Measurements from ENCODE around the gene BLOC1S5.
A peak's percentile ranks its signal among the peaks of the same experiment; 100 is the strongest.

BLOC1S5 gene

DNA sequence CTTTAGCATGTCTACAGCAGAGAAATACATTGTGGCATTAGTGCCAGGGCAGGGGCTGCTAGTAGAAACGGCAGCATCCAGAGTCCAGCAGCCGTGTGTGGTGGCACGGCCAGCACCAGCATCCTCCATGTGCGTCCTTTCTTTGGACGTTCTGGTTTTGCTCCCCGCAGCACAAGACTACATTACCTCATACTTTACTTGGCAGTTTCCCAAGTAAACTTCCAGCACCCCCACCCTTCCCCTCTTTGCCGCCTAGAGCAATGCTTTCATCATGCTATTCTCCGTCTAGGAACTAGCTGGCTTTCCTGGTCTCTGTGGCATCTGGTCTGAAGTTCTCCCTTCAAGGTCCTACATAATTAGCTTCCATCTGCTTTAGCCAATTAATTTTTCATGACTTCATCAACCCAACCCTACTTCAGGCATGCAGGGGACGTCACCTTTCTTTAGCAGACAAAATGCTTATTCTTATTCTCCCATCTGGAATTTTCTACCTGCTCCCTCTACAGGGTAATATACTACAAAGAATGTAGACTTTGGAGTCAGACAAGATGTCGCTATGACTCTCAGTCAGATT is 67.6 kb downstream of the BLOC1S5 start:
- no peaks in the 10 kb centered on the region for H3K36me3 ChIP-seq (replicated peaks; ENCODE audit: low read depth, low read length)
- H3K79me2 ChIP-seq (ENCODE audit: low read length) = no peaks in the 10 kb centered on the region
- no peak overlapping the region for H3K4me2 ChIP-seq (ENCODE audit: low read length)

GRCh38 chr6:7993952-7994351 is 70.2 kb downstream of the BLOC1S5 start:
- Histone ChIP-seq H3K27me3 (ENCODE audit: low read depth, low read length) (no peaks in the 10 kb centered on the region; the same call in 1 of the 2 replicates), H3K4me1 (ENCODE audit: low read length) (peaks cover 14% of the 10 kb centered on the region), H3K9me3 (ENCODE audit: insufficient read depth, low read length) (no peaks in the 10 kb centered on the region), H3K9ac (ENCODE audit: low read length) (no peak overlapping the region), H4K20me1 (ENCODE audit: insufficient read depth, low read length) (no peaks in the 10 kb centered on the region), H3K4me3 (ENCODE audit: low read length) (no peak overlapping the region), H2AFZ (ENCODE audit: low read depth, low read length) (no peak overlapping the region), H3K36me3 (replicated peaks; ENCODE audit: low read depth, low read length) (no peaks in the 10 kb centered on the region), H3K27ac (ENCODE audit: low read length) (no peak overlapping the region), H3K4me2 (ENCODE audit: low read length) (no peak overlapping the region), H3K79me2 (ENCODE audit: low read length) (no peaks in the 10 kb centered on the region)
- TF ChIP-seq, protein P1, sequence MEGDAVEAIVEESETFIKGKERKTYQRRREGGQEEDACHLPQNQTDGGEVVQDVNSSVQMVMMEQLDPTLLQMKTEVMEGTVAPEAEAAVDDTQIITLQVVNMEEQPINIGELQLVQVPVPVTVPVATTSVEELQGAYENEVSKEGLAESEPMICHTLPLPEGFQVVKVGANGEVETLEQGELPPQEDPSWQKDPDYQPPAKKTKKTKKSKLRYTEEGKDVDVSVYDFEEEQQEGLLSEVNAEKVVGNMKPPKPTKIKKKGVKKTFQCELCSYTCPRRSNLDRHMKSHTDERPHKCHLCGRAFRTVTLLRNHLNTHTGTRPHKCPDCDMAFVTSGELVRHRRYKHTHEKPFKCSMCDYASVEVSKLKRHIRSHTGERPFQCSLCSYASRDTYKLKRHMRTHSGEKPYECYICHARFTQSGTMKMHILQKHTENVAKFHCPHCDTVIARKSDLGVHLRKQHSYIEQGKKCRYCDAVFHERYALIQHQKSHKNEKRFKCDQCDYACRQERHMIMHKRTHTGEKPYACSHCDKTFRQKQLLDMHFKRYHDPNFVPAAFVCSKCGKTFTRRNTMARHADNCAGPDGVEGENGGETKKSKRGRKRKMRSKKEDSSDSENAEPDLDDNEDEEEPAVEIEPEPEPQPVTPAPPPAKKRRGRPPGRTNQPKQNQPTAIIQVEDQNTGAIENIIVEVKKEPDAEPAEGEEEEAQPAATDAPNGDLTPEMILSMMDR (IDR thresholded peaks at IDR 0.05; ENCODE audit: low read depth, low read length) = peak; percentile 47
- no peak for TF ChIP-seq EZH2phosphoT487 (IDR thresholded peaks at IDR 0.05; ENCODE audit: low read depth)

More for the DNA sequence above, 67.6 kb downstream of the BLOC1S5 start:
- peaks cover 13% of the 10 kb centered on the region for H3K4me1 ChIP-seq (ENCODE audit: low read length)
- H2AFZ ChIP-seq (ENCODE audit: low read depth, low read length) = no peak overlapping the region
- no peak for TF ChIP-seq EZH2phosphoT487 (IDR thresholded peaks at IDR 0.05; ENCODE audit: low read depth)
- TF ChIP-seq, protein P1 (IDR thresholded peaks at IDR 0.05; ENCODE audit: low read depth, low read length) = no peak
- H3K9ac ChIP-seq (ENCODE audit: low read length) = no peak overlapping the region
- no peaks in the 10 kb centered on the region; the same call in 1 of the 2 replicates for H3K27me3 ChIP-seq (ENCODE audit: low read depth, low read length)
- no peaks in the 10 kb centered on the region for H4K20me1 ChIP-seq (ENCODE audit: insufficient read depth, low read length)
- no peak overlapping the region for H3K4me3 ChIP-seq (ENCODE audit: low read length)
- no peaks in the 10 kb centered on the region for H3K9me3 ChIP-seq (ENCODE audit: insufficient read depth, low read length)
- H3K27ac ChIP-seq (ENCODE audit: low read length) = no peak overlapping the region

DNA sequence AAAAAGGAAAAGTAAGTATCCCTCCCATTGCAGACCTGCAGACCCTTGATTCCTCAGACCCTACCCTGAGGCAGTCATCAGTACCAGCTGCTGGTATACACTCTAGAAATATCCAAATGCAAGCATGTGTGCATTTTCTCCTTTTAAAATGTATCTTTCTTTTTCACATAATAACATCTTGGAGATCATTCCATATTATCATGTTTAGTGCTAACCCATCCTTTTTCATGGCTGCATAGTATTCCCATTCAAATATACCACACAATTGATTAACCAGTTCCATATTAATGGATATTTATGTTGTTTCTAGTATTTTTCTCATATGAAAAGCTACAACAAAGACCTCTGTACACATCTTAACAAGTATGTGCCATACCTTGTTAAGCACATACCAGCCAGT is 70.8 kb downstream of the BLOC1S5 start:
- Histone ChIP-seq H2AFZ (ENCODE audit: low read depth, low read length) (no peak overlapping the region), H3K79me2 (ENCODE audit: low read length) (no peaks in the 10 kb centered on the region), H3K4me2 (ENCODE audit: low read length) (no peak overlapping the region), H3K9me3 (ENCODE audit: insufficient read depth, low read length) (no peaks in the 10 kb centered on the region), H3K27me3 (ENCODE audit: low read depth, low read length) (no peaks in the 10 kb centered on the region; the same call in 1 of the 2 replicates), H3K27ac (ENCODE audit: low read length) (no peak overlapping the region), H4K20me1 (ENCODE audit: insufficient read depth, low read length) (no peaks in the 10 kb centered on the region), H3K9ac (ENCODE audit: low read length) (no peak overlapping the region), H3K36me3 (replicated peaks; ENCODE audit: low read depth, low read length) (no peaks in the 10 kb centered on the region), H3K4me3 (ENCODE audit: low read length) (no peak overlapping the region), H3K4me1 (ENCODE audit: low read length) (peaks cover 11% of the 10 kb centered on the region)
- TF ChIP-seq, protein P1 (IDR thresholded peaks at IDR 0.05; ENCODE audit: low read depth, low read length) = no peak
- no peak for TF ChIP-seq EZH2phosphoT487 (IDR thresholded peaks at IDR 0.05; ENCODE audit: low read depth)

DNA sequence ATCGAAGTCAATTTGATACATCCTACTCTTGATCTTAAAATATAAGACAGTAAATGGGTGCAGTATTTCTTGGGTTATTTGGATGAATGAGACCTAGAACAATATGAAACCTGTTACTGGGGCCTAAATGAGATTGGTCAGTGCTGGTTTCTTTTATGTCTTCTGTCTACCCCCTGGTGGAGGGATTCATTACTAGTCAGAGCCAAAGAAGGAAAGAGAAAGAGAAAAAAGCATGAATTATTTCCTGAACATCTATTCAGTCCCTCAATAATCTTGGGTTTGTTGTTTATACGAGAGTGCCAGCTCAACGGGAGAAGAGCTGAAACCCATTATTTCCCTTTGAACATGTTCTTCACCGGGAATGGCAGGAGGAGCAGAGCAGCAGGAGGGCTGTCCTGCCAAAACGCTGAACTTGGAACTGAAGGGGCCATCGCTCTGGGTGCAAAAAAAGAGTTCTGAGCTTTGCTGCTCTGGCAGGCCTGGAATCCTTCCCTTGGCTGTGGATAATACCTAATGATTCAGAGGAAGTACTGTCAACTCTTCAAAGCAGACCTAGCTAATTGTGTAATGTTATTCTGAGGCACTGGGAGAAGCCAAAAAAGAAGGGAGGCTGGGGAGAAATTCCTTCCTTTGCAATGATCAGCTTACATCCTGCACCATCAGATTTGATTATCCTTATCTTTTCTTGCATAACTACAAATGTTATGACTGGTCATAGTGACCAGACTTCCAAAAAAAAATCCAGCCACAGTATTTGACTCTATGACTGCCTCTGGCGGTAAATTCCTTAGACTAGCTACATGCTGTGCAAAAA is 72.0 kb downstream of the BLOC1S5 start:
- H2AFZ ChIP-seq (ENCODE audit: low read depth, low read length) = no peak overlapping the region
- no peaks in the 10 kb centered on the region for H4K20me1 ChIP-seq (ENCODE audit: insufficient read depth, low read length)
- no peak overlapping the region for H3K4me3 ChIP-seq (ENCODE audit: low read length)
- H3K4me1 ChIP-seq (ENCODE audit: low read length) = peaks cover 7% of the 10 kb centered on the region
- H3K79me2 ChIP-seq (ENCODE audit: low read length) = no peaks in the 10 kb centered on the region
- TF ChIP-seq, protein P1 (IDR thresholded peaks at IDR 0.05; ENCODE audit: low read depth, low read length) = peak; percentile 72
- no peak for TF ChIP-seq EZH2phosphoT487 (IDR thresholded peaks at IDR 0.05; ENCODE audit: low read depth)
- no peak overlapping the region for H3K9ac ChIP-seq (ENCODE audit: low read length)
- H3K36me3 ChIP-seq (replicated peaks; ENCODE audit: low read depth, low read length) = no peaks in the 10 kb centered on the region
- no peaks in the 10 kb centered on the region; the same call in 1 of the 2 replicates for H3K27me3 ChIP-seq (ENCODE audit: low read depth, low read length)
- H3K4me2 ChIP-seq (ENCODE audit: low read length) = peak overlapping the region; percentile 29; the same call in 1 of the 2 replicates
- H3K27ac ChIP-seq (ENCODE audit: low read length) = no peak overlapping the region
- no peaks in the 10 kb centered on the region for H3K9me3 ChIP-seq (ENCODE audit: insufficient read depth, low read length)

All from OCI-LY3 (cell line).